ENCODE data around the gene SLC25A19. TPM values are rescaled to one million over a fixed set of nuclear protein-coding genes. Genes with fewer than 3 reads are reported as not detected.
"Not testable (repeated sequence)": the region's sequence is repeated elsewhere in the genome, so short reads cannot be mapped to it uniquely, and the experiment has no call there.

Gene SLC25A19
- total and polyA plus RNA-seq, 9 donors, result 4.1 to 12.1 (median 7.4) TPM

- intact Hi-C loops (cut with DNase I), result no loop called here
- no peaks in the 10 kb centered on the region for H3K27me3 ChIP-seq
- no peaks in the 10 kb centered on the region for H3K9me3 ChIP-seq
- no peak overlapping the region for H3K27ac ChIP-seq
- TF ChIP-seq CTCF (IDR thresholded peaks at IDR 0.05) (no peak), POLR2A (IDR thresholded peaks at IDR 0.05) (no peak), EP300 (IDR thresholded peaks at IDR 0.05) (no peak)
- 79 to 89% (median 82%) methylated on average over 6 of the region's 6 CpGs for WGBS, 3 donors
- no peak for DNase-seq
- no peak overlapping the region for H3K4me3 ChIP-seq
- no peaks in the 10 kb centered on the region for H3K4me1 ChIP-seq (ENCODE audit: insufficient read depth)
- H3K36me3 ChIP-seq, result no peaks in the 10 kb centered on the region
Measured at GRCh38 chr17:75285123-75285522, 4.1 kb downstream of the SLC25A19 start.

- DNase-seq; H3K27me3 ChIP-seq; intact Hi-C loops (cut with DNase I); H3K4me1 ChIP-seq (ENCODE audit: insufficient read depth); H3K36me3 ChIP-seq; H3K4me3 ChIP-seq; H3K9me3 ChIP-seq; H3K27ac ChIP-seq: not testable (repeated sequence)
- 96 to 98% (median 96%) methylated on average over 4 of the region's 4 CpGs for WGBS, 3 donors
Measured at GRCh38 chr17:75280189-75280588, 9.0 kb downstream of the SLC25A19 start.

- no peaks in the 10 kb centered on the region for H3K4me1 ChIP-seq (ENCODE audit: insufficient read depth)
- H3K9me3 ChIP-seq, result no peaks in the 10 kb centered on the region
- TF ChIP-seq CTCF (IDR thresholded peaks at IDR 0.05), result no peak
- no peak for TF ChIP-seq POLR2A (IDR thresholded peaks at IDR 0.05)
- TF ChIP-seq EP300 (IDR thresholded peaks at IDR 0.05), result no peak
- H3K27ac ChIP-seq, result no peak overlapping the region
- no peaks in the 10 kb centered on the region for H3K36me3 ChIP-seq
- intact Hi-C loops (cut with DNase I), result no loop called here
- 53 to 63% (median 57%) methylated on average over 6 of the region's 6 CpGs for WGBS, 3 donors
- DNase-seq, result no peak
- no peak overlapping the region for H3K4me3 ChIP-seq
- H3K27me3 ChIP-seq, result no peaks in the 10 kb centered on the region
Measured at GRCh38 chr17:75277664-75278071, 11.6 kb downstream of the SLC25A19 start.

GRCh38 chr17:75273977-75274708, 15.1 kb downstream of the SLC25A19 start:
- TF ChIP-seq POLR2A (IDR thresholded peaks at IDR 0.05) (no peak), CTCF (IDR thresholded peaks at IDR 0.05) (no peak), EP300 (IDR thresholded peaks at IDR 0.05) (no peak)
- H3K9me3 ChIP-seq, result no peaks in the 10 kb centered on the region
- DNase-seq, result no peak
- intact Hi-C loops (cut with DNase I), result loop anchor here in 1 of 4 donors (5.0 kb wide), 1 partner anchor 133 kb away; the partner anchor contains the start of gene GRB2
- no peaks in the 10 kb centered on the region for H3K27me3 ChIP-seq
- H3K36me3 ChIP-seq, result no peaks in the 10 kb centered on the region
- WGBS, 3 donors, result 63 to 74% (median 65%) methylated on average over 7 of the region's 7 CpGs
- no peak overlapping the region for H3K27ac ChIP-seq
- peaks cover 2% of the 10 kb centered on the region for H3K4me1 ChIP-seq (ENCODE audit: insufficient read depth)
- H3K4me3 ChIP-seq, result no peak overlapping the region

- no peak for DNase-seq
- intact Hi-C loops (cut with DNase I), result loop anchor here in 1 of 4 donors (5.0 kb wide), 1 partner anchor 134 kb away; the partner anchor contains the start of gene GRB2
Measured at GRCh38 chr17:75272848-75273184, 16.4 kb downstream of the SLC25A19 start.

More at GRCh38 chr17:75272848-75273184, 16.4 kb downstream of the SLC25A19 start:
- Histone ChIP-seq H3K4me3 (no peak overlapping the region), H3K4me1 (ENCODE audit: insufficient read depth) (peaks cover 2% of the 10 kb centered on the region), H3K27ac (no peak overlapping the region), H3K36me3 (no peaks in the 10 kb centered on the region), H3K27me3 (no peaks in the 10 kb centered on the region), H3K9me3 (no peaks in the 10 kb centered on the region)
- TF ChIP-seq EP300 (IDR thresholded peaks at IDR 0.05) (no peak), POLR2A (IDR thresholded peaks at IDR 0.05) (no peak), CTCF (IDR thresholded peaks at IDR 0.05) (no peak)
- WGBS, 3 donors, result 58 to 74% (median 72%) methylated on average over 3 of the region's 3 CpGs
